Liver (tissue), 3 donors: Measurements from ENCODE around the gene ESRP2.

Experiments
- CTCF ChIP-seq: fragments of 150-350 bp; IDR thresholded peaks from 2 replicates; pipeline ENCODE4 v1.5.1; 2017; ENCODE audit warnings: improper control_type of control experiment, low read depth, low read length; ENCODE audit not compliant: missing input control
- EGR1 ChIP-seq, 2 donors: IDR thresholded peaks; 2 replicates each; pipeline ENCODE4 v1.6.1; 2016 to 2018; ENCODE audit warnings: antibody characterized with exemption in 2 of 2, low read depth in 2 of 2
- GABPA ChIP-seq, 2 donors: IDR thresholded peaks in 1 of 2; conservative IDR thresholded peaks in 1 of 2; 2 replicates each; pipeline ENCODE4 v1.6.1; 2016; ENCODE audit warnings: antibody characterized with exemption in 2 of 2, mild to moderate bottlenecking in 1 of 2, moderate library complexity in 1 of 2
- MAX ChIP-seq: IDR thresholded peaks from 2 replicates; pipeline ENCODE4 v1.6.1; 2016; ENCODE audit warnings: antibody characterized with exemption
- NR2F2 ChIP-seq: IDR thresholded peaks from 2 replicates; pipeline ENCODE4 v1.6.1; 2016; ENCODE audit warnings: antibody characterized with exemption
- RAD21 ChIP-seq, 2 donors: IDR thresholded peaks; 2 replicates each; pipeline ENCODE4 v1.6.1; 2016; ENCODE audit warnings: antibody characterized with exemption in 2 of 2, mild to moderate bottlenecking in 2 of 2
- REST ChIP-seq: IDR thresholded peaks from 2 replicates; pipeline ENCODE4 v1.6.1; 2016; ENCODE audit warnings: antibody characterized with exemption, mild to moderate bottlenecking
- RXRA ChIP-seq, 2 donors: IDR thresholded peaks; 2 replicates each; pipeline ENCODE4 v1.6.1; 2017 to 2018; ENCODE audit warnings: antibody characterized with exemption in 2 of 2, mild to moderate bottlenecking in 1 of 2
- TAF1 ChIP-seq: conservative IDR thresholded peaks from 2 replicates; pipeline ENCODE4 v1.6.1; 2016; ENCODE audit warnings: antibody characterized with exemption, mild to moderate bottlenecking
- ZBTB33 ChIP-seq: IDR thresholded peaks from 2 replicates; pipeline ENCODE4 v1.6.1; 2016; ENCODE audit warnings: antibody characterized with exemption
- donor health status: healthy.
- donor health status: healthy.

- TF ChIP-seq CTCF: no peak
- peak; percentile 37 for TF ChIP-seq MAX
- TF ChIP-seq REST: no peak
- no peak for TF ChIP-seq ZBTB33
- no peak for TF ChIP-seq TAF1
- no peak for TF ChIP-seq EGR1 (IDR thresholded peaks at IDR 0.05; ENCODE audit: low read depth in 2 of 2)
- TF ChIP-seq NR2F2: no peak
- no peak for TF ChIP-seq RAD21 (IDR thresholded peaks at IDR 0.05)
- peak; percentile 12 to 57 for TF ChIP-seq RXRA (IDR thresholded peaks at IDR 0.05)
- no peak for TF ChIP-seq GABPA (IDR thresholded peaks at IDR 0.05 in 1 of 2, conservative IDR thresholded peaks at IDR 0.05 in 1 of 2)
Measured at GRCh38 chr16:68247932-68248331, 12.0 kb upstream of the ESRP2 start.
